DMS79 treated with DMSO at 0.1 percent for 48 hours (cell line): Measurements from ENCODE around the gene SLC66A1.

Experiments
- DNase-seq: peaks from one replicate; lab custom pipeline; 2025; lab: John Stamatoyannopoulos, UW

SLC66A1 gene

GRCh38 chr1:19305880-19306279 lies 6.2 kb upstream of the SLC66A1 start:
- no peak for DNase-seq

DNA sequence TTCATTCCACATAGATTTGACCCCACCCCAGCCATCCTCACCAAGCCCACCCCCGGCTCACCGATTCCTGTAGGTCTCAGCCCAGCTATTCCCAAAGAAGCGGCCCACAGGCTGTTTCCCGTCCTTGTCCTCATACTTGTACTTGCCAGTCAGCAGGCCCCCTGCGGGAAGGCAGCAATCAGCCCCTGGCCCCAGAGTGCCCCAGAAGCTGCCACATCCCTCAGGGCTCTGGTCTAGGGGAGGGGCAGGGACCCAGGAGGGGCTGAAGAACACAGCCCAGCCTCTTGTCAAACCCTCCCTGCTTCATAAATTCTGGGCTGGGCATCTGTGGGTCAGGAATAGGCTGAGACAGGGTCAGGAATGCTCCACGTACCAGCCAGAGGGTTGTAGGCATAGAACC lies 5.2 kb upstream of the SLC66A1 start:
- DNase-seq = no peak

- DNase-seq = no peak
These were observed 4.2 kb upstream of the SLC66A1 start for GRCh38 chr1:19307794-19308508.

DNA sequence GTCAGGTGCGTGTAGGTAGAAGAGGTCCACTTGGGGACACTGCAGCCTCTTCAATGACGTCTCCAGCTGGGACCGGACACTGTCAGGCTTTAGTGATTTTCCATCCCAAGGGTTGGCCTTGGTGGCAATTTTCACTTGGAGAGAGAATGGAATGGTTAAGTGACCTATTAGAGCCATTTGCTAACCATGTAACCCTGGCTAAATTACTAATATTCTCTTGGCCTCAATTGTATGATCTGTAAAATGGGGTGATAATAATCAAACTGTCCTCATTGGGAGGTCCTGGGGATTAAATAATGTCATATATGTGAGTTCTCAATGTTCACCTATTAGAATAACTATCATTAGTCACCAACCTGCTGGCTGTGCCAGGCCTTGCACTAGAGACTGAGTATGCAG lies 3.6 kb upstream of the SLC66A1 start:
- DNase-seq = no peak

DNA sequence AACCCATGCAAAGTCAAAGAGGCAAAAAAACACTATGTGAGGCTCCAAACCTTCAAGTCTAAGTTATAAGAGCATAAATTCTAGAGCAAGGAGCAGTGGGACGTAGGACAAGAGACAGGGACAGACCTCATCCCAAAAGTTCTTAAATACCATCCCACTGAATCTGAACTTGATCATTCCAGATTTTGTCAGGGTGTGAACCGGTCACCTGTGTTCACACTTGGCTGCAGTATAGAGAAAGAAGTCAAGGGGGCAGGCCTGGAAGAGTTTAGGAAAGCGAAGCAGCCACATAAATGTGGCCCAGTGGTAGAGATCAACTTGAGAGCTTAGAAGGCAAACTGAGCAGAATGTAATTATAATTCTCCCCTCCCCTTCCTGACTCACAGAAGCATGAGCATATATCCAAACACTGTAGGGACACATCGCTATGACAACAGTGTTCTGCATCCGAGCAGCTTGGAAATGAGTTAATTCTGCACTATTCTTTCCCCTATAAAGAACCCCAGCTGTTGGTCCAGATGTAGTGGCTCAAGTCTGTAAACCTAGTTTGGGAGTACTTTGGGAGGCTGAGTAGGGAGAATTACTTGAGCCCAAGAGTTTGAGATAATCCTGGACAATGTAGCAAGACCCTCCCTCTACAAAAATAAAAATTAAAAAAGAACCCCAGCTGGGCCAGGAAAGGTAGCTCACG lies 2.9 kb upstream of the SLC66A1 start:
- DNase-seq = no peak

DNA sequence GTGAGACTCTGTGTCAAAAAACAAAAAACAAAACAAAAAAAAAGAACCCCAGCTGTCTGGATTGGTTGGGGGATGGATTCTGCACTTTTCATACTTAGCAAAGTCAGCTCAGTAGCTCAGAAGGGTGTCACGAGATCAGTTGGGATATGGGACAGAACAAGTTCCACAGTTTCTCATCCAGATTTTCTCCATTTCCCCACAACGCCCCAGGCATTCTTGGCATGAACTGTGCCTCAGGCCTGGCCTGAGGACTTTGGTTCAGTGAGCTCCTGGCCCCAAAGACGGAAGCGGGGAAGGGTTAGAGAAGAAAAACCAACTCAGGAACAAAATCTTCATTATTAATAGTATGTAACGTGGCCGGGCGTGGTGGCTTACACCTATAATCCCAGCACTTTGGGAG lies 2.1 kb upstream of the SLC66A1 start:
- no peak for DNase-seq

DNA sequence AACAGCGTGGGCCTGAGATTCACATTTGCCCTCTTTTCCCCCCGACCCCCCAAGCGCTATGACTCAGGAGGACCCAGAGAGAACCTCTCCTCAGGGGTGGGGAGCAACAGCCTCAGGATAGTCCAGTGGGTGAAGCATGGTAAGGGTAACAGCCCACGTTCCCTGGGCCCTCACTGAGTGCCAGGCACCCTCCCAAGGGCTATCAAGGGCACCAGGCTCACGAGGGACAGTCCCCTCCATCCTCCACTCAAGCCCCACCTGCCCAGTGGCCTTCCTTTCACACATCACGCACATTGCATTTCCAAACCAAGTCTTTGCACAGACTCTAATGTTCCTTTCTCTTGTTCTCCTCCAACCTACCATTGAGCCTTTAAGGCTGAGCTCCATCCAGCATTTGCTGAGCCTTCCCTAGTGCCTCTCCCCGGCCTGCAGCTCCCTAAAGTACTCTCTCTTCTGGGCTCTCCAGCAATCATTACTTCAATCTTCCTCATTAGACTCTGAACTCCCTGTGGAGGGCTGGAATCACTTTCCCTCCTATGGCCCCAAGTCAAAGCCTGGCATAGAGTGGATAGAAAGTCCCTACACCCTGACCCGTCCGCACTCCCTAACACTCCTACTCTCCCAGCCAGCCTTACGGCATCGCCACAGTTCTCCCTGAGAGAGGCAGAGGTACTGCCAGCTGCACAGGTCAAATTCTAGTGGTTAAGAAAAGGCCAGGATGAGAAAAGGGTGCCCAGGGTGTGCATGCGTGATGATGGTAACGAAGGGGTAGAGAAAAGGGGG lies 1.2 kb upstream of the SLC66A1 start:
- peak; percentile 55 for DNase-seq

DNA sequence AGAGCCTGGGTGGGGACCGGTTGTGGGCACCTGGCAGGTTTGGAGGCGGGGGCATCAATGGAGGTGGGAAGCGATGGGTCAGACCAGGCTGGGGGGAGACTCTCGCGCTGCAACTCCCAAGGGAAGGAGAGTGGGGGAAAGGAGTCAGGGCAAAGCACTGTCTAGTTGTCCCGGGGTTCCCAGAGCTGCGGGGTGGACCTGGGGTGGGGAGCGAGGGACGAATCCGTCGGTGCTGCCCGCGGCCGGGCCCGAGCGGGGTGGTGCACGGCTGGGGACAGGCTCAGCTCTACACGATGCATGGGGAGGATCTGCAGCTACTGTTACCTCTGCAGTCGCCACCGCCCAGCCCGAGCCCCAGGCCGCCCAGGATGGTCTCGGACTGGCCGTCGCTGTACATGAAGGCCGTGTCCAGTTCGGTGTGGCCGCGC lies 609 bp upstream of the SLC66A1 start:
- peak; percentile 55 for DNase-seq

- DNase-seq = no peak
These were observed 883 bp downstream of the SLC66A1 start for GRCh38 chr1:19312782-19313635.

GRCh38 chr1:19313636-19313959 lies 1.5 kb downstream of the SLC66A1 start:
- no peak for DNase-seq

DNA sequence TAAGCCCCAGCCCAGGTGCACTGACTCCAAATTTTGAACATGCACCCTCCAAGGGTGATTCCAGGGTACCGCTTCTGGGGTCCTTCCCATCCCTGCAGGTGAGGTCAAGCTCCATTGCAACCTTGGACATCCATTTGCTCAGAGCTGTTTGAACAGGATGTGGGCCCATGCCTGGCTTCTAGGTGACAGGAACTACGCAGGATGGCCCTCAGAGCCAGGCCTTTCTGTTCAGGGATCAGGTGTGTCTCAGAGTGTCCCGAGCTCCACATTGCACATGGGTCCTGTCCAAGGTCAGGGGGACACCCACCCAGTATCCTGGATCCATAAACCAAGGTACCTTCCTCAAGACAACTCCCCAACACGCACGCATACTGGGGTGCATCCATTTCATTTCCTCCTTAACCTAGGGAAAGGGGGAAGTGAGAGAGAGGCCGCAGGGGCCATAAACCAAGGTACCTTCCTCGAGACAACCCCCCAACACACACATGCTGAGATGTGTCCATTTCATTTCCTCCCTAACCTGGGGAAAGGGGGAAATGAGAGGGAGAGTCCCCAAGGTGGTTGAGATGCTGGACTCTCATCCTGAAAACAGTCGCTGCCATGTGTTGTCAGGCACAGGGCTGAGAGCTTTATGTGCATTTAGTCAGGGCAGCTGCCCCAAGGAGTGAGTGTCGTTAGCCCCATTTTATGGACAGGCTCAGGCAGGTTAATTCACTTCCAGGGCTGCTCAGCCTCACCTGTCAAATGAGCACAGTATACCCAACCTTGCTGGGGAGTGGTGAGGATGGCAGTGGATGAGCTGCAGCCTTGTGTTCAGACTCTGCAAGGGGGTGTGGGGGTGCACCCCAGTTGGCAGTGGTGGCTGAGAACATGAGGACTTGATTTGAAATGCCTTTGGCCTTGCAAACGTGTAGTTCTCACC lies 2.1 kb downstream of the SLC66A1 start:
- DNase-seq = no peak

DNA sequence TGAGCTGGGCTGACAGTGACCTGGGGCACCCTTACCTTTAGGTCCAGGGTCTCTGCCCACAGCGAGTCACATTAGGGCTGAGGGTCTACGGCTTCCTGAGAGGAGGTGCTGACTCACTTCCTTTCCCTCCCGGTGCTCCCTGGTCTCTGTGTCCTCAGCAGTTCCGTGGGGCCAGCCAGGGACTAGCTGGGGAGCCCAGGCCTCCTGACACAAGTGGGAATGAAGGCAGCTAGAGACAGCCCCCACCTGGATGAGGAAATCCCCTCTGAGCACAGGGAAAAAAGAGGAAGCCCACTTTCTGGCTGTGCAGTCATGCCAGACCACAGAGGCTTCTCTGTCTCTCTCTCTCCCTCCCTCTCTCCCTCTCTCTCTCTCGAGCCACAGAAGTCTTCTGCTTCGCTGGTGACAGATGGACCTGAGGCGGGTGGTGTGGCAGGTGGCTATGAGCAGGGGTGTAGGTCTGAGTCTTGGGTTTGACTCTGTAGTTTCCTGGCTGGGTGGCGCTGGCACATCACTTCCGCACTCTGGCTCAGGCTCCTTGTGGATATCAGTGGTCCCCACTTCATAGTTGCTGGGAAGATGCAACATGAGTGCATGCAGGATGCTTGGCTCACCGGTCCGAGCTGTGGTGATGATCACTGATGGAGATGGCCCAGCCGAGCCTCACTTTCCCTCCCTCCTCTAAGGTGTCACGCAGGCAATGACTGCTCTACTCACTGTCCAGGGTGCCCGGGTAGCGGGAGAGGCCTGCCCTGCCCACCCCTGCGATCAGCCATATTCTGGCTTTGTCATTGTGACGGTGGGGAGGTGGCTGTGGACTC lies 3.5 kb downstream of the SLC66A1 start:
- no peak for DNase-seq

DNA sequence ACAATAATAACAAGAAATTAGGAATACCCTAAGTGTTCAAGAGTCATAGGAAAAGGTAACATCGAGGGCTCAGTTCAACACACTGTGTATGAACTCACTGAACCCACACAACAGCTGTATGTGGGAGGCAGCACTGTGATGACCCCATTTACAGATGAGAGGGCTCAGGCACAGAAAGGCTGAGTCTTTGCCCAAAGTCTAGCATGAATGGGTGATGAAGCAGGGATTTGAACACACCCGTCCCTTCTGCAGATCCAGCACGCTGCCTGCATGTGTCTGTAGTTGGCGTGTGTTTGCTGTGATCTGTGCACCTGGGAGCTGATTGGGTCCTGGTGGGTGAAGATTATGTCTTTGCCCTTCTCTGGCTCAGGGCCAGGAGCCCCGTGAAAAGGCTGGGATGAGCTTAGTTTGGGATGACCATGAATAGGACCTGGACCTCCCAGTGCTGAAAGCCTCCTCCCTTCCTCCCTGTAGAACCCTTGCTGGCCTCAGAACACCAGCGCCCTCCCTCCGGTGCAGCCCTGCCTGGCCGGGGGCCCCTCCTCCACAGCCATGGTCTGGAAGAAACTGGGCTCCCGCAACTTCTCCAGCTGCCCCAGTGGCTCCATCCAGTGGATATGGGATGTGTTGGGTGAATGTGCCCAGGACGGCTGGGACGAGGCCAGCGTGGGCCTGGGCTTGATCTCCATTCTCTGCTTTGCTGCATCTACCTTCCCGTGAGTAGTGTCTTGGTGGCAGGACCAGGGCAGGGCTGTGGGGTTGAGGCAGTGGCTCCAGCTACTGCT lies 5.2 kb downstream of the SLC66A1 start:
- DNase-seq = no peak

DNA sequence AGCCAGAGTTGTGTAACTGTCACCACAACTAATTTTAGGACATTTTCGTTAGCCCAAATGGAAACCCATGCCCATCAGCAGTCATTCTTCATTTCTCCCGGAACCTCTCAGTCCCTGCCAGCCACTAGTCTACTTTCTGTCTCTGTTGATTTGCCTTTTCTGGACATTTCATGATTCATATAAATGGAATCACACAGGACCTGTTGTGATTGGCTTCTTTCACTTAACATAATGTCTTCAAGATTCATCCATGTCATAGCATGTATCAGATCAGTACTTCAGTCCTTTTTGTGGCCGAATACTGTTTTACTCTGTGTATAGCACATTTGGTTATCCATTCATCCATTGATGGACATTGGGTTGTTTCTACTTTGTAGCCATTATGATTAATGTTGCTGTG lies 7.1 kb downstream of the SLC66A1 start:
- no peak for DNase-seq

DNA sequence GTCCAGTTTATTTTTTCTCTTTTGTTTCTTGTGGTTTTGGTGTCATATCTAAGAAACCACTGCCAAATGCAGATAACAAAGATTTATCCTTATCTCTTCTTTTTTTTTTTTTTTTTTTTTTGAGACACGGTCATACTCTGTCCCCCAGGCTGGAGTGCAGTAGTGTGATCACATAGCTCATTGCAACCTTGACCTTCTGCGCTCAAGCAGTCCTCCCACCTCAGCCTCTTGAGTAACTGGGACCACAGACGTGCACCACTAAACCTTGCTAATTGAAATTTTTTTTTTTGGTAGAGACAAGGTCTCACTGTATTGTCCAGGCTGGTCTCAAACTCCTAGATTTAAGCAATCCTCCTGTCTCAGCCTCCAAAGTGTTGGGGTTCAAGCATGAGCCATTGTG lies 8.9 kb downstream of the SLC66A1 start:
- no peak for DNase-seq

GRCh38 chr1:19322481-19322880 lies 10.4 kb downstream of the SLC66A1 start:
- no peak for DNase-seq

- no peak for DNase-seq
These were observed 12.0 kb downstream of the SLC66A1 start for GRCh38 chr1:19323987-19324664.

GRCh38 chr1:19324665-19324990 lies 12.5 kb downstream of the SLC66A1 start:
- DNase-seq = no peak

DNA sequence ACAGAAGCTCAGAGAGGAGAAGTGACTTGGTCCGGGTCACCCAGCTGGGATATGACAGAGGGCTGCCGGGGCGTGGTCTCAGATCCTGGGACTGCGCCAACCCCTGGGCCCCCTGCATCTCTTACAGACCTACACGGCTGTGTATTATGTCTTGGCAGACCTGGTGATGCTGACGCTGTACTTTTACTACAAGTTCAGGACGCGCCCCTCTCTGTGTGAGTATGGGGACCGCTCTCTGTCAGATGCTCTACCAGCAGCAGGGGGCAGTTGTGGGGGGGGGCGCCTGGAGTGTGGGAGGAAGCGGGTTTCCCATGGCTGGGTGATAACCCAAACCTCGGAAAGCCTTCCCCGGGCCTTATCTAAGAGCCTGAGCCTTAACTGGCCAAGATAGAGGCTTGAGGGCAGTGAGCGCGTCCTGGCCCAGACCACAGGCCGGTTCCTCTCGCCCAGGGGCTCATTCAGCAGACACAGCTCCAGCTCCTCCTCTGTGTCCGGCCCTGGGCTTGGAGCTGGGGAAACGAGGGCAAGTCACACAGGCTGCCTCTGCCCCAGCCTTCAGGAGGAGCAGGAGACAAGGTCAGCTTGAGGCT lies 13.3 kb downstream of the SLC66A1 start:
- no peak for DNase-seq
